HepG2 (cell line): ENCODE measurements around the gene SCYGR4. TPM values are rescaled to one million over a fixed set of nuclear protein-coding genes. Genes with fewer than 3 reads are reported as not detected.

Source experiments
- ARNTL ChIP-seq: sonication (generic); formaldehyde crosslinking; IDR thresholded peaks from 2 replicates; pipeline ENCODE4 v1.4.0; 2020; ENCODE audit warnings: mild to moderate bottlenecking, missing genetic modification reagents
- ASH2L ChIP-seq: fragments of 300-600, 200-600 bp; sonication (generic); IDR thresholded peaks from 2 replicates; pipeline ENCODE4 v1.7.0; 2017; ENCODE audit warnings: low read depth, mild to moderate bottlenecking, moderate library complexity, mixed read lengths, low read length; ENCODE audit not compliant: insufficient read length
- CENPBD1 ChIP-seq: sonication (generic); formaldehyde crosslinking; IDR thresholded peaks from 2 replicates; pipeline ENCODE4 v1.8.0; 2022; ENCODE audit warnings: missing genetic modification reagents, low read depth, mild to moderate bottlenecking, borderline replicate concordance
- HCFC1 ChIP-seq: fragments of 150-350 bp; IDR thresholded peaks from 2 replicates; pipeline ENCODE4 v1.6.1; 2014; ENCODE audit warnings: low read depth, low read length
- KDM2A ChIP-seq: sonication (generic); formaldehyde crosslinking; IDR thresholded peaks from 2 replicates; pipeline ENCODE4 v1.4.0; 2020; ENCODE audit warnings: low read depth, missing genetic modification reagents, borderline replicate concordance
- KLF12 ChIP-seq: sonication (generic); formaldehyde crosslinking; IDR thresholded peaks from 2 replicates; pipeline ENCODE4 v1.4.0; 2020; ENCODE audit warnings: missing genetic modification reagents, borderline replicate concordance
- KLF6 ChIP-seq: IDR thresholded peaks from 2 replicates; pipeline ENCODE4 v1.8.0; 2016; ENCODE audit warnings: missing biosample characterization, missing genetic modification reagents
- MEF2D ChIP-seq: sonication (generic); formaldehyde crosslinking; IDR thresholded peaks from 2 replicates; pipeline ENCODE4 v1.5.1; 2020; ENCODE audit warnings: mild to moderate bottlenecking, missing genetic modification reagents
- NFYC ChIP-seq: IDR thresholded peaks from 2 replicates; pipeline ENCODE4 v1.6.1; 2016; ENCODE audit warnings: missing genetic modification reagents, missing compliant biosample characterization
- PRPF4 ChIP-seq: fragments of 200-400 bp; formaldehyde crosslinking; IDR thresholded peaks from 2 replicates; pipeline ENCODE4 v1.6.1; 2016; ENCODE audit warnings: low read length, low read depth; ENCODE audit not compliant: poor library complexity, severe bottlenecking
- RAD51 ChIP-seq: fragments of 450-650 bp; IDR thresholded peaks from 2 replicates; pipeline ENCODE4 v1.6.1; 2016; ENCODE audit warnings: borderline replicate concordance
- RXRA ChIP-seq: sonication (generic); formaldehyde crosslinking; IDR thresholded peaks from 2 replicates; pipeline ENCODE4 v1.5.1; 2020; ENCODE audit warnings: missing genetic modification reagents
- SRY ChIP-seq: sonication (generic); formaldehyde crosslinking; IDR thresholded peaks from 2 replicates; pipeline ENCODE4 v1.8.0; 2022; ENCODE audit warnings: mild to moderate bottlenecking, missing genetic modification reagents
- TAF1 ChIP-seq: sonication (generic); formaldehyde crosslinking; IDR thresholded peaks from 2 replicates; pipeline ENCODE4 v1.4.0; 2020; ENCODE audit warnings: missing genetic modification reagents
- TFE3 ChIP-seq: IDR thresholded peaks from 2 replicates; pipeline ENCODE4 v1.6.1; 2016
- ZKSCAN8 ChIP-seq: IDR thresholded peaks from 2 replicates; pipeline ENCODE4 v1.6.1; 2016; ENCODE audit warnings: borderline replicate concordance, missing genetic modification reagents, missing compliant biosample characterization
- ZNF180 ChIP-seq: sonication (generic); formaldehyde crosslinking; IDR thresholded peaks from 2 replicates; pipeline ENCODE4 v1.4.0; 2020; ENCODE audit warnings: low read depth, missing genetic modification reagents, borderline replicate concordance
- ZNF225 ChIP-seq: sonication (generic); formaldehyde crosslinking; IDR thresholded peaks from 2 replicates; pipeline ENCODE4 v1.4.0; 2020; ENCODE audit warnings: mild to moderate bottlenecking, missing genetic modification reagents
- ZNF343 ChIP-seq: sonication (generic); formaldehyde crosslinking; IDR thresholded peaks from 2 replicates; pipeline ENCODE4 v1.4.0; 2020; ENCODE audit warnings: mild to moderate bottlenecking, missing genetic modification reagents
- ZNF510 ChIP-seq: sonication (generic); formaldehyde crosslinking; IDR thresholded peaks from 2 replicates; pipeline ENCODE4 v1.4.0; 2020; ENCODE audit warnings: low read depth, mild to moderate bottlenecking, missing genetic modification reagents
- ZNF580 ChIP-seq: IDR thresholded peaks from 2 replicates; pipeline ENCODE4 v1.6.1; 2016; ENCODE audit warnings: low read depth, borderline replicate concordance
- ZNF703 ChIP-seq: sonication (generic); formaldehyde crosslinking; IDR thresholded peaks from 2 replicates; pipeline ENCODE4 v1.5.1; 2020; ENCODE audit warnings: missing genetic modification reagents, mild to moderate bottlenecking, moderate library complexity, borderline replicate concordance
- polyA plus RNA-seq, 8 experiments: library from polyadenylated mRNA; depleted of rRNA in 3 of 8; stranded (reverse) in 7 of 8; unstranded in 1 of 8; fragments of >200 nt; fragmentation: Illumina TruSeq in 4 of 8; extraction: Trizol in 4 of 8; gene quantifications; 2 replicates each; pipeline versions ENCODE4 v1.2.1 to v1.2.3, GENCODE V29; 2011 to 2016; ENCODE audit warnings: low read depth in 4 of 8, missing spikeins in 1 of 8, mixed read lengths in 1 of 8; ENCODE audit not compliant: insufficient read depth in 1 of 8
- total RNA-seq, 5 experiments: library from RNA; depleted of rRNA; stranded (reverse); fragments of >200 nt; fragmentation: Illumina TruSeq; extraction: Trizol; gene quantifications; 2 replicates each; pipeline ENCODE4 v1.2.3, GENCODE V29; 2016; ENCODE audit warnings: low read depth in 1 of 5
- TF ChIP-seq, protein P1 (sequence below), 2 experiments: IDR thresholded peaks; 2 replicates each; pipeline ENCODE4 v1.6.1; 2011 to 2012; ENCODE audit warnings: low read length in 2 of 2, borderline replicate concordance in 1 of 2, low read depth in 1 of 2, mild to moderate bottlenecking in 1 of 2, moderate library complexity in 1 of 2
- TF ChIP-seq, protein P2 (sequence below): sonication (generic); formaldehyde crosslinking; IDR thresholded peaks from 2 replicates; pipeline ENCODE4 v1.5.0; 2020; ENCODE audit warnings: missing genetic modification reagents, mild to moderate bottlenecking, borderline replicate concordance

The SCYGR4 gene
- total and polyA plus RNA-seq, 2 of the 13 experiments (the other 11 are each of a cell fraction or from before 2014, with no cell fraction given): not detected

DNA sequence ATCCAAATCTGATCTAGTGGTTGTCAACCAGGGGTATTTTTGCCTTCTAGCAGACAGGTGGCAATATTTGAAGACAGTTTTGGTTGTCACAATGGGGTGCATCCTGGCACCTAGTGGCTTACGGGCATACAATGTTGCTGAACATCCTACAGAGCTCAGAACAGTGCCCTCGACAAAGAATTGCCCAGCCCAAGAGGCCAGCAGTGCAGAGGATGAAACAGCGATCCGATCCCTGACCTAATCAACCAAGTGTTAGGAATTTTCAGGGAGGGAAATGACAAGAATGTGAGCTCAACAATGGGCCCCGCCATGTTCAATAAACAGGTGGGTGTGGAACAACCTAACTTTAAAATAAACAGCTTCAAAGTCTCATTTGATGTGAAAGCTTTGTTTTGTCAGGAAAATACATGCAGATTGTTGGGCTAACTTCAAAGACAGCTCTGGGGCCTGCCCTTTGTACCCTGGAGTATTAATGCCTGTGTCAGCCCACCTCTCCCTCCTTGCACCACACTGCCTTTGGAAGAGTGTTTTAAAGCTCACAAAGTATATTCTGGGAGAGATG lies 26.8 kb downstream of the SCYGR4 start (continued):
- TF ChIP-seq, protein P1, sequence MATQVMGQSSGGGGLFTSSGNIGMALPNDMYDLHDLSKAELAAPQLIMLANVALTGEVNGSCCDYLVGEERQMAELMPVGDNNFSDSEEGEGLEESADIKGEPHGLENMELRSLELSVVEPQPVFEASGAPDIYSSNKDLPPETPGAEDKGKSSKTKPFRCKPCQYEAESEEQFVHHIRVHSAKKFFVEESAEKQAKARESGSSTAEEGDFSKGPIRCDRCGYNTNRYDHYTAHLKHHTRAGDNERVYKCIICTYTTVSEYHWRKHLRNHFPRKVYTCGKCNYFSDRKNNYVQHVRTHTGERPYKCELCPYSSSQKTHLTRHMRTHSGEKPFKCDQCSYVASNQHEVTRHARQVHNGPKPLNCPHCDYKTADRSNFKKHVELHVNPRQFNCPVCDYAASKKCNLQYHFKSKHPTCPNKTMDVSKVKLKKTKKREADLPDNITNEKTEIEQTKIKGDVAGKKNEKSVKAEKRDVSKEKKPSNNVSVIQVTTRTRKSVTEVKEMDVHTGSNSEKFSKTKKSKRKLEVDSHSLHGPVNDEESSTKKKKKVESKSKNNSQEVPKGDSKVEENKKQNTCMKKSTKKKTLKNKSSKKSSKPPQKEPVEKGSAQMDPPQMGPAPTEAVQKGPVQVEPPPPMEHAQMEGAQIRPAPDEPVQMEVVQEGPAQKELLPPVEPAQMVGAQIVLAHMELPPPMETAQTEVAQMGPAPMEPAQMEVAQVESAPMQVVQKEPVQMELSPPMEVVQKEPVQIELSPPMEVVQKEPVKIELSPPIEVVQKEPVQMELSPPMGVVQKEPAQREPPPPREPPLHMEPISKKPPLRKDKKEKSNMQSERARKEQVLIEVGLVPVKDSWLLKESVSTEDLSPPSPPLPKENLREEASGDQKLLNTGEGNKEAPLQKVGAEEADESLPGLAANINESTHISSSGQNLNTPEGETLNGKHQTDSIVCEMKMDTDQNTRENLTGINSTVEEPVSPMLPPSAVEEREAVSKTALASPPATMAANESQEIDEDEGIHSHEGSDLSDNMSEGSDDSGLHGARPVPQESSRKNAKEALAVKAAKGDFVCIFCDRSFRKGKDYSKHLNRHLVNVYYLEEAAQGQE (IDR thresholded peaks at IDR 0.05; ENCODE audit: borderline replicate concordance in 1 of 2, low read depth in 1 of 2, low read length in 2 of 2): peak in 1 of 2 experiments; percentile 46; a peak in 1 of 4 replicates
- TF ChIP-seq HCFC1 (no peak), ZNF580 (CRISPR knock-in tag) (no peak), CENPBD1 (CRISPR knock-in tag) (no peak), ARNTL (CRISPR knock-in tag) (0 out of 2 replicates have a peak, but pooled peaks have one; percentile 60), ZNF510 (CRISPR knock-in tag) (no peak), TFE3 (CRISPR knock-in tag) (peak; percentile 61), SRY (no peak), RXRA (CRISPR knock-in tag) (peak; percentile 78), KLF6 (CRISPR knock-in tag) (no peak), ZNF180 (CRISPR knock-in tag) (no peak), NFYC (CRISPR knock-in tag) (no peak), RAD51 (no peak), KLF12 (CRISPR knock-in tag) (no peak), PRPF4 (no peak), ZNF343 (CRISPR knock-in tag) (no peak), ZNF703 (CRISPR knock-in tag) (no peak), ZKSCAN8 (CRISPR knock-in tag) (no peak), KDM2A (CRISPR knock-in tag) (peak; percentile 38; the same call in 1 of the 2 replicates), TAF1 (CRISPR knock-in tag) (no peak), ASH2L (peak; percentile 88), ZNF225 (CRISPR knock-in tag) (no peak), MEF2D (0 out of 2 replicates have a peak, but pooled peaks have one; percentile 31)
- TF ChIP-seq, protein P2, sequence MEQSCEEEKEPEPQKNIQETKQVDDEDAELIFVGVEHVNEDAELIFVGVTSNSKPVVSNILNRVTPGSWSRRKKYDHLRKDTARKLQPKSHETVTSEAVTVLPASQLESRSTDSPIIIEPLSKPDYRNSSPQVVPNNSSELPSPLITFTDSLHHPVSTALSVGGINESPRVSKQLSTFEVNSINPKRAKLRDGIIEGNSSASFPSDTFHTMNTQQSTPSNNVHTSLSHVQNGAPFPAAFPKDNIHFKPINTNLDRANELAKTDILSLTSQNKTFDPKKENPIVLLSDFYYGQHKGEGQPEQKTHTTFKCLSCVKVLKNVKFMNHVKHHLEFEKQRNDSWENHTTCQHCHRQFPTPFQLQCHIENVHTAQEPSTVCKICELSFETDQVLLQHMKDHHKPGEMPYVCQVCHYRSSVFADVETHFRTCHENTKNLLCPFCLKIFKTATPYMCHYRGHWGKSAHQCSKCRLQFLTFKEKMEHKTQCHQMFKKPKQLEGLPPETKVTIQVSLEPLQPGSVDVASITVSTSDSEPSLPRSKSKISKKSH (CRISPR knock-in tag): no peak
